ENCODE results near the gene NEDD1.

NEDD1 gene

GRCh38 chr12:96980991-96981414 is 73.9 kb downstream of the NEDD1 start:
- Histone ChIP-seq H3F3A (ENCODE audit: insufficient read depth, low read length) (no peaks in the 10 kb centered on the region), H3K27ac (ENCODE audit: low read depth, low read length, poor library complexity, severe bottlenecking) (no peak overlapping the region), H4K20me1 (ENCODE audit: insufficient read depth, low read length) (no peaks in the 10 kb centered on the region), H3K9me3 (ENCODE audit: low read length) (no peaks in the 10 kb centered on the region), H2AFZ (ENCODE audit: low read length) (no peak overlapping the region), H3K4me3 (ENCODE audit: low read depth, low read length, poor library complexity, severe bottlenecking) (no peak overlapping the region), H3K4me1 (ENCODE audit: insufficient read depth, low read length, severe bottlenecking) (no peaks in the 10 kb centered on the region), H3K36me3 (ENCODE audit: insufficient read depth, low read length) (no peaks in the 10 kb centered on the region), H3K79me2 (ENCODE audit: insufficient read depth, low read length) (no peaks in the 10 kb centered on the region), H3K9me2 (ENCODE audit: low read depth, low read length) (no peaks in the 10 kb centered on the region), H3K9ac (ENCODE audit: low read length) (no peak overlapping the region), H3K4me2 (ENCODE audit: low read length) (no peak overlapping the region), H3K27me3 (ENCODE audit: insufficient read depth, low read length) (no peaks in the 10 kb centered on the region)
- no peak for TF ChIP-seq EZH2 (IDR thresholded peaks at IDR 0.05; ENCODE audit: borderline replicate concordance, low read length)
- TF ChIP-seq, protein P1, sequence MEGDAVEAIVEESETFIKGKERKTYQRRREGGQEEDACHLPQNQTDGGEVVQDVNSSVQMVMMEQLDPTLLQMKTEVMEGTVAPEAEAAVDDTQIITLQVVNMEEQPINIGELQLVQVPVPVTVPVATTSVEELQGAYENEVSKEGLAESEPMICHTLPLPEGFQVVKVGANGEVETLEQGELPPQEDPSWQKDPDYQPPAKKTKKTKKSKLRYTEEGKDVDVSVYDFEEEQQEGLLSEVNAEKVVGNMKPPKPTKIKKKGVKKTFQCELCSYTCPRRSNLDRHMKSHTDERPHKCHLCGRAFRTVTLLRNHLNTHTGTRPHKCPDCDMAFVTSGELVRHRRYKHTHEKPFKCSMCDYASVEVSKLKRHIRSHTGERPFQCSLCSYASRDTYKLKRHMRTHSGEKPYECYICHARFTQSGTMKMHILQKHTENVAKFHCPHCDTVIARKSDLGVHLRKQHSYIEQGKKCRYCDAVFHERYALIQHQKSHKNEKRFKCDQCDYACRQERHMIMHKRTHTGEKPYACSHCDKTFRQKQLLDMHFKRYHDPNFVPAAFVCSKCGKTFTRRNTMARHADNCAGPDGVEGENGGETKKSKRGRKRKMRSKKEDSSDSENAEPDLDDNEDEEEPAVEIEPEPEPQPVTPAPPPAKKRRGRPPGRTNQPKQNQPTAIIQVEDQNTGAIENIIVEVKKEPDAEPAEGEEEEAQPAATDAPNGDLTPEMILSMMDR (IDR thresholded peaks at IDR 0.05; ENCODE audit: low read length), result no peak

DNA sequence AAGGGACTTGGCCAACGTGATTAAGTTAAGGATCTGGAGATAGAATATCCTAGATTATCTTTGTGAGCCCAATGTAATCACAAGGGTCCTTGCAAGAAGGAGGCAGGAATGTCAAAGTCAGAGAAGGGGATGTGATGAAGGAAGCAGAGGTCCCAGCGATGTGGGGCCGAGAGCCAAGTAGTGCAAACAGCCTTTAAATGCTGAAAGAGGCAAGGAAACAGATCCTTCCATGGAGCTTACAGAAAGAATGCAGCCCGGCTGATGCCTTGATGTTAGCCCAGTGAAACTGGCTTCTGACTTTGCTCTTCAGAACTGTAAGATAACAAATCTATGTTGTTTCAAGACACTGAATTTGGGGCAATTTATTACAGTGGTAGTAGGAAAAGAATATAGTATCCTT is 74.9 kb downstream of the NEDD1 start:
- Histone ChIP-seq H3K4me1 (ENCODE audit: insufficient read depth, low read length, severe bottlenecking) (no peaks in the 10 kb centered on the region), H4K20me1 (ENCODE audit: insufficient read depth, low read length) (no peaks in the 10 kb centered on the region), H3K9me2 (ENCODE audit: low read depth, low read length) (no peaks in the 10 kb centered on the region), H3K9ac (ENCODE audit: low read length) (no peak overlapping the region), H3F3A (ENCODE audit: insufficient read depth, low read length) (no peaks in the 10 kb centered on the region), H3K79me2 (ENCODE audit: insufficient read depth, low read length) (no peaks in the 10 kb centered on the region), H3K36me3 (ENCODE audit: insufficient read depth, low read length) (no peaks in the 10 kb centered on the region), H3K4me2 (ENCODE audit: low read length) (no peak overlapping the region), H3K4me3 (ENCODE audit: low read depth, low read length, poor library complexity, severe bottlenecking) (no peak overlapping the region), H3K9me3 (ENCODE audit: low read length) (no peaks in the 10 kb centered on the region), H3K27me3 (ENCODE audit: insufficient read depth, low read length) (no peaks in the 10 kb centered on the region), H2AFZ (ENCODE audit: low read length) (no peak overlapping the region), H3K27ac (ENCODE audit: low read depth, low read length, poor library complexity, severe bottlenecking) (no peak overlapping the region)
- TF ChIP-seq, protein P1 (IDR thresholded peaks at IDR 0.05; ENCODE audit: low read length), result no peak
- no peak for TF ChIP-seq EZH2 (IDR thresholded peaks at IDR 0.05; ENCODE audit: borderline replicate concordance, low read length)

- TF ChIP-seq EZH2 (IDR thresholded peaks at IDR 0.05; ENCODE audit: borderline replicate concordance, low read length), result no peak
- TF ChIP-seq, protein P1 (IDR thresholded peaks at IDR 0.05; ENCODE audit: low read length), result no peak
- no peaks in the 10 kb centered on the region for H3K79me2 ChIP-seq (ENCODE audit: insufficient read depth, low read length)
- H3K4me3 ChIP-seq (ENCODE audit: low read depth, low read length, poor library complexity, severe bottlenecking), result no peak overlapping the region
- H3K27me3 ChIP-seq (ENCODE audit: insufficient read depth, low read length), result no peaks in the 10 kb centered on the region
- H3K27ac ChIP-seq (ENCODE audit: low read depth, low read length, poor library complexity, severe bottlenecking), result no peak overlapping the region
- no peaks in the 10 kb centered on the region for H4K20me1 ChIP-seq (ENCODE audit: insufficient read depth, low read length)
- H3K4me2 ChIP-seq (ENCODE audit: low read length), result no peak overlapping the region
- H3K9me3 ChIP-seq (ENCODE audit: low read length), result no peaks in the 10 kb centered on the region
- H3K9ac ChIP-seq (ENCODE audit: low read length), result no peak overlapping the region
- no peaks in the 10 kb centered on the region for H3K36me3 ChIP-seq (ENCODE audit: insufficient read depth, low read length)
- no peaks in the 10 kb centered on the region for H3K9me2 ChIP-seq (ENCODE audit: low read depth, low read length)
- H3K4me1 ChIP-seq (ENCODE audit: insufficient read depth, low read length, severe bottlenecking), result no peaks in the 10 kb centered on the region
- no peak overlapping the region for H2AFZ ChIP-seq (ENCODE audit: low read length)
- no peaks in the 10 kb centered on the region for H3F3A ChIP-seq (ENCODE audit: insufficient read depth, low read length)
Observed at GRCh38 chr12:96982671-96983070, 75.6 kb downstream of the NEDD1 start.

All from OCI-LY1 (cell line).